HepG2 (cell line): ENCODE results near the gene FBXO24. TPM values are rescaled to one million over a fixed set of nuclear protein-coding genes. Genes with fewer than 3 reads are reported as not detected.

Source experiments
- CEBPZ ChIP-seq: IDR thresholded peaks from 2 replicates; pipeline ENCODE4 v1.6.1; 2012; ENCODE audit warnings: low read length, improper control_type of control experiment
- HNRNPH1 ChIP-seq: fragments of 200-400 bp; formaldehyde crosslinking; optimal IDR thresholded peaks from 2 replicates; pipeline ENCODE3; 2017; ENCODE audit warnings: mild to moderate bottlenecking, low read depth, low read length
- MIXL1 ChIP-seq: IDR thresholded peaks from 2 replicates; pipeline ENCODE4 v1.6.1; 2016
- PAXIP1 ChIP-seq: sonication (generic); formaldehyde crosslinking; conservative IDR thresholded peaks from 2 replicates; pipeline ENCODE4 v1.4.0; 2020; ENCODE audit warnings: mild to moderate bottlenecking, missing genetic modification reagents, moderate library complexity
- PLRG1 ChIP-seq: fragments of 450-650 bp; conservative IDR thresholded peaks from 2 replicates; pipeline ENCODE4 v1.6.1; 2016
- RBM39 ChIP-seq: fragments of 200-400 bp; formaldehyde crosslinking; IDR thresholded peaks from one replicate; pipeline ENCODE4 v1.6.1; 2018; ENCODE audit warnings: antibody characterized with exemption, mild to moderate bottlenecking, low read depth, low read length; ENCODE audit not compliant: poor library complexity, severe bottlenecking
- TOPORS ChIP-seq: sonication (generic); formaldehyde crosslinking; IDR thresholded peaks from 2 replicates; pipeline ENCODE4 v1.8.0; 2023; ENCODE audit warnings: mild to moderate bottlenecking, missing genetic modification reagents
- ZNF253 ChIP-seq: sonication (generic); formaldehyde crosslinking; IDR thresholded peaks from 2 replicates; pipeline ENCODE4 v1.8.0; 2022; ENCODE audit warnings: mild to moderate bottlenecking, missing genetic modification reagents, borderline replicate concordance
- ZNF672 ChIP-seq: sonication (generic); formaldehyde crosslinking; IDR thresholded peaks from 2 replicates; pipeline ENCODE4 v1.8.1; 2022; ENCODE audit warnings: missing genetic modification reagents
- ZNF687 ChIP-seq: sonication (generic); formaldehyde crosslinking; IDR thresholded peaks from 2 replicates; pipeline ENCODE4 v1.5.1; 2020; ENCODE audit warnings: mild to moderate bottlenecking, missing genetic modification reagents, moderate library complexity
- polyA plus RNA-seq, 8 experiments: library from polyadenylated mRNA; depleted of rRNA in 3 of 8; stranded (reverse) in 7 of 8; unstranded in 1 of 8; fragments of >200 nt; fragmentation: Illumina TruSeq in 4 of 8; extraction: Trizol in 4 of 8; gene quantifications; 2 replicates each; pipeline versions ENCODE4 v1.2.1 to v1.2.3, GENCODE V29; 2011 to 2016; ENCODE audit warnings: low read depth in 4 of 8, missing spikeins in 1 of 8, mixed read lengths in 1 of 8; ENCODE audit not compliant: insufficient read depth in 1 of 8
- total RNA-seq, 5 experiments: library from RNA; depleted of rRNA; stranded (reverse); fragments of >200 nt; fragmentation: Illumina TruSeq; extraction: Trizol; gene quantifications; 2 replicates each; pipeline ENCODE4 v1.2.3, GENCODE V29; 2016; ENCODE audit warnings: low read depth in 1 of 5
- TF ChIP-seq, protein P1 (sequence below): sonication (generic); formaldehyde crosslinking; IDR thresholded peaks from 2 replicates; pipeline ENCODE4 v1.4.0; 2020; ENCODE audit warnings: missing genetic modification reagents
- TF ChIP-seq, protein P2 (sequence below): IDR thresholded peaks from 2 replicates; pipeline ENCODE4 v1.6.1; 2016; ENCODE audit warnings: control low read depth
- TF ChIP-seq, protein P3 (sequence below): sonication (generic); formaldehyde crosslinking; IDR thresholded peaks from 2 replicates; pipeline ENCODE4 v1.5.1; 2020; ENCODE audit warnings: missing genetic modification reagents, mild to moderate bottlenecking, borderline replicate concordance

Gene FBXO24
- total and polyA plus RNA-seq, 2 of the 13 experiments (the other 11 are each of a cell fraction or from before 2014, with no cell fraction given), result 0.20 to 0.55 TPM

- TF ChIP-seq RBM39 (no peak), PAXIP1 (peak; percentile 93), ZNF687 (no peak), HNRNPH1 (no peak), ZNF253 (CRISPR knock-in tag) (no peak), MIXL1 (peak; percentile 66; the same call in 1 of the 2 replicates), TOPORS (CRISPR knock-in tag) (no peak), PLRG1 (no peak), CEBPZ (no peak), ZNF672 (CRISPR knock-in tag) (no peak)
- TF ChIP-seq, protein P1, sequence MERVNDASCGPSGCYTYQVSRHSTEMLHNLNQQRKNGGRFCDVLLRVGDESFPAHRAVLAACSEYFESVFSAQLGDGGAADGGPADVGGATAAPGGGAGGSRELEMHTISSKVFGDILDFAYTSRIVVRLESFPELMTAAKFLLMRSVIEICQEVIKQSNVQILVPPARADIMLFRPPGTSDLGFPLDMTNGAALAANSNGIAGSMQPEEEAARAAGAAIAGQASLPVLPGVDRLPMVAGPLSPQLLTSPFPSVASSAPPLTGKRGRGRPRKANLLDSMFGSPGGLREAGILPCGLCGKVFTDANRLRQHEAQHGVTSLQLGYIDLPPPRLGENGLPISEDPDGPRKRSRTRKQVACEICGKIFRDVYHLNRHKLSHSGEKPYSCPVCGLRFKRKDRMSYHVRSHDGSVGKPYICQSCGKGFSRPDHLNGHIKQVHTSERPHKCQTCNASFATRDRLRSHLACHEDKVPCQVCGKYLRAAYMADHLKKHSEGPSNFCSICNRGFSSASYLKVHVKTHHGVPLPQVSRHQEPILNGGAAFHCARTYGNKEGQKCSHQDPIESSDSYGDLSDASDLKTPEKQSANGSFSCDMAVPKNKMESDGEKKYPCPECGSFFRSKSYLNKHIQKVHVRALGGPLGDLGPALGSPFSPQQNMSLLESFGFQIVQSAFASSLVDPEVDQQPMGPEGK (CRISPR knock-in tag), result no peak
- TF ChIP-seq, protein P2, sequence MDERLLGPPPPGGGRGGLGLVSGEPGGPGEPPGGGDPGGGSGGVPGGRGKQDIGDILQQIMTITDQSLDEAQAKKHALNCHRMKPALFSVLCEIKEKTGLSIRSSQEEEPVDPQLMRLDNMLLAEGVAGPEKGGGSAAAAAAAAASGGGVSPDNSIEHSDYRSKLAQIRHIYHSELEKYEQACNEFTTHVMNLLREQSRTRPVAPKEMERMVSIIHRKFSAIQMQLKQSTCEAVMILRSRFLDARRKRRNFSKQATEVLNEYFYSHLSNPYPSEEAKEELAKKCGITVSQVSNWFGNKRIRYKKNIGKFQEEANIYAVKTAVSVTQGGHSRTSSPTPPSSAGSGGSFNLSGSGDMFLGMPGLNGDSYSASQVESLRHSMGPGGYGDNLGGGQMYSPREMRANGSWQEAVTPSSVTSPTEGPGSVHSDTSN, result peak; percentile 63
- TF ChIP-seq, protein P3, sequence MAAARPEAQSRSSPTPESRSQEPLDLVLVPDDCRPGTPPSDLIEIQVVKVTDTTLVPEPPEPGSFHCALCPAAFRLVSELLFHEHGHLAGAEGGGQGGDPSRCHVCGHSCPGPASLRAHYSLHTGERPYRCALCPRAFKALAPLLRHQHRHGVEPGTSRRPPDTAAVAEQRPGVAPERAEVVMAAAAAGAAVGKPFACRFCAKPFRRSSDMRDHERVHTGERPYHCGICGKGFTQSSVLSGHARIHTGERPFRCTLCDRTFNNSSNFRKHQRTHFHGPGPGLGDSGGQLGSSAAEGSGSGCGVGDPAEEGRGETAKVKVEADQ (CRISPR knock-in tag), result no peak
Measured at GRCh38 chr7:100540073-100540723, 45.9 kb upstream of the FBXO24 start (continued).
